Hepatocyte (in vitro differentiated cells): ENCODE results near the gene LRRC51. TPM values are rescaled to one million over a fixed set of nuclear protein-coding genes. Genes with fewer than 3 reads are reported as not detected.

Experiments used
- DNase-seq: peaks from one replicate; pipeline ENCODE4 v3.0.0-alpha.2; 2016; ENCODE audit warnings: low spot score
- H2AFZ ChIP-seq: fragments of 200-600 bp; sonication (generic); 2 replicates; pipeline ENCODE4 v1.6.0; 2016; ENCODE audit warnings: antibody characterized with exemption, mild to moderate bottlenecking
- H3K27ac ChIP-seq: fragments of 200-600 bp; sonication (generic); 2 replicates; pipeline ENCODE4 v1.5.1; 2016; ENCODE audit warnings: mild to moderate bottlenecking
- H3K27me3 ChIP-seq: fragments of 200-600 bp; sonication (generic); 2 replicates; pipeline ENCODE4 v1.6.1; 2016
- H3K36me3 ChIP-seq: fragments of 200-600 bp; sonication (generic); replicated peaks from 2 replicates; pipeline ENCODE4 v1.5.1; 2016; ENCODE audit warnings: low read depth; ENCODE audit not compliant: insufficient read depth
- H3K4me1 ChIP-seq: fragments of 200-600 bp; sonication (generic); 2 replicates; pipeline ENCODE4 v1.5.1; 2016; ENCODE audit warnings: mild to moderate bottlenecking, moderate library complexity; ENCODE audit not compliant: insufficient read depth
- H3K4me2 ChIP-seq: fragments of 200-600 bp; sonication (generic); 2 replicates; pipeline ENCODE4 v1.6.0; 2016
- H3K4me3 ChIP-seq: fragments of 200-600 bp; sonication (generic); 2 replicates; pipeline ENCODE4 v1.5.1; 2016; ENCODE audit warnings: mild to moderate bottlenecking
- H3K79me2 ChIP-seq: fragments of 200-600 bp; sonication (generic); 2 replicates; pipeline ENCODE4 v1.6.0; 2017; ENCODE audit warnings: mild to moderate bottlenecking
- H3K9me2 ChIP-seq: fragments of 200-600 bp; sonication (generic); replicated peaks from 2 replicates; pipeline ENCODE4 v1.6.0; 2017; ENCODE audit warnings: mild to moderate bottlenecking; ENCODE audit not compliant: insufficient read depth
- H3K9me3 ChIP-seq: fragments of 200-600 bp; sonication (generic); 2 replicates; pipeline ENCODE4 v1.5.1; 2016; ENCODE audit warnings: low read depth, mild to moderate bottlenecking
- H4K20me1 ChIP-seq: fragments of 200-600 bp; sonication (generic); 2 replicates; pipeline ENCODE4 v1.6.0; 2016; ENCODE audit warnings: mild to moderate bottlenecking; ENCODE audit not compliant: insufficient read depth, poor library complexity, severe bottlenecking
- EZH2 ChIP-seq: fragments of 200-600 bp; sonication (generic); IDR thresholded peaks from 2 replicates; pipeline ENCODE4 v1.6.1; 2016; ENCODE audit warnings: antibody characterized with exemption, mild to moderate bottlenecking, borderline replicate concordance
- EZH2phosphoT487 ChIP-seq: fragments of 200-600 bp; sonication (generic); IDR thresholded peaks from one replicate; pipeline ENCODE4 v1.6.1; 2018; ENCODE audit warnings: antibody characterized with exemption, mild to moderate bottlenecking, low read depth, moderate library complexity; ENCODE audit not compliant: unreplicated experiment, severe bottlenecking
- WGBS: methylation state at CpG from one replicate; pipeline ENCODE4 v1.1.6; 2016; ENCODE audit warnings: low lambda C conversion rate; ENCODE audit errors: missing lambda C conversion rate; 5-methylcytosine and 5-hydroxymethylcytosine counted together
- polyA plus RNA-seq: library from polyadenylated mRNA; unstranded; fragments of >200 nt; fragmentation: Nextera tagmentation; extraction: Ambion mirVana; gene quantifications from 2 replicates; pipeline ENCODE4 v1.2.1, GENCODE V29; 2016
- total RNA-seq: library from RNA; depleted of rRNA; stranded (reverse); fragments of >200 nt; gene quantifications from 2 replicates; pipeline ENCODE4 v1.2.3, GENCODE V29; 2014
- TF ChIP-seq, protein P1 (sequence below): fragments of 200-600 bp; sonication (generic); IDR thresholded peaks from 2 replicates; pipeline ENCODE4 v1.5.1; 2016; ENCODE audit warnings: antibody characterized with exemption, mild to moderate bottlenecking; ENCODE audit not compliant: poor library complexity

Gene LRRC51
- total and polyA plus RNA-seq, 2 experiments from 2014 or later = 2.1 to 3.7 TPM

DNA sequence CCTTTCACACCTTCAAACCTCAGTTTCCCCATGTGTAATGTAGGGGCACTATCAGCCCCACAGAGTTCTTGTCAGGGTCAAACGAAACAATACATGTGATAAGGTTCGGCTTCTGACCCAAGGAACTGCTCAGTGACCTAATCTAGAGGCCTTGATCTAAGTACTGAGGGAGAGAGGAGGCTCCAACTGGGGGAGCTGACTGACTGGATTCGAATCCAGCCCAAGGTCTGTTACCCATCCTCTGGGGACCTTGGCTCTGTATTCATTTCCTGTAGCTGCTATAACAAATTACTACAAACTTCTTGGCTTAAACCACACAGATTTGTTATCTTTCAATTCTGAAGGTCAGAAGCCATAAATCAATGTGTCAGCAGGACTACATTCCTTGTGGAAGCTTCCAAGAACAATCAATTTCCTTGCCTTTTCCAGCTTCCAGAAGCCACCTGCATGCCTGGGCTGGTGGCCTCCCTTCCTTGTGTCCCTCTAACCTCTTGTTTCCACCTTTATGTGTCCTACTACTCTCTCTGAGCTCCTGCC, 42.5 kb downstream of the LRRC51 start:
- TF ChIP-seq, protein P1, sequence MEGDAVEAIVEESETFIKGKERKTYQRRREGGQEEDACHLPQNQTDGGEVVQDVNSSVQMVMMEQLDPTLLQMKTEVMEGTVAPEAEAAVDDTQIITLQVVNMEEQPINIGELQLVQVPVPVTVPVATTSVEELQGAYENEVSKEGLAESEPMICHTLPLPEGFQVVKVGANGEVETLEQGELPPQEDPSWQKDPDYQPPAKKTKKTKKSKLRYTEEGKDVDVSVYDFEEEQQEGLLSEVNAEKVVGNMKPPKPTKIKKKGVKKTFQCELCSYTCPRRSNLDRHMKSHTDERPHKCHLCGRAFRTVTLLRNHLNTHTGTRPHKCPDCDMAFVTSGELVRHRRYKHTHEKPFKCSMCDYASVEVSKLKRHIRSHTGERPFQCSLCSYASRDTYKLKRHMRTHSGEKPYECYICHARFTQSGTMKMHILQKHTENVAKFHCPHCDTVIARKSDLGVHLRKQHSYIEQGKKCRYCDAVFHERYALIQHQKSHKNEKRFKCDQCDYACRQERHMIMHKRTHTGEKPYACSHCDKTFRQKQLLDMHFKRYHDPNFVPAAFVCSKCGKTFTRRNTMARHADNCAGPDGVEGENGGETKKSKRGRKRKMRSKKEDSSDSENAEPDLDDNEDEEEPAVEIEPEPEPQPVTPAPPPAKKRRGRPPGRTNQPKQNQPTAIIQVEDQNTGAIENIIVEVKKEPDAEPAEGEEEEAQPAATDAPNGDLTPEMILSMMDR = no peak
- TF ChIP-seq EZH2phosphoT487 (no peak), EZH2 (no peak)
- H3K79me2 ChIP-seq = no peaks in the 10 kb centered on the region
- no peak overlapping the region for H3K4me3 ChIP-seq
- H3K9me2 ChIP-seq = no peaks in the 10 kb centered on the region
- H3K36me3 ChIP-seq = no peaks in the 10 kb centered on the region
- no peak for DNase-seq
- 82% methylated on average over 3 of the region's 3 CpGs for WGBS
- peaks cover 4% of the 10 kb centered on the region for H3K4me1 ChIP-seq
- no peak overlapping the region for H3K4me2 ChIP-seq
- H4K20me1 ChIP-seq = no peaks in the 10 kb centered on the region
- no peaks in the 10 kb centered on the region for H3K9me3 ChIP-seq
- no peak overlapping the region for H3K27ac ChIP-seq
- no peaks in the 10 kb centered on the region for H3K27me3 ChIP-seq
- no peak overlapping the region for H2AFZ ChIP-seq

- no peaks in the 10 kb centered on the region for H3K27me3 ChIP-seq
- H3K4me2 ChIP-seq = no peak overlapping the region
- H3K4me3 ChIP-seq = no peak overlapping the region
- H3K9me3 ChIP-seq = no peaks in the 10 kb centered on the region
- no peaks in the 10 kb centered on the region for H3K36me3 ChIP-seq
- H3K27ac ChIP-seq = no peak overlapping the region
- DNase-seq = no peak
- no peaks in the 10 kb centered on the region for H3K79me2 ChIP-seq
- H2AFZ ChIP-seq = no peak overlapping the region
- H3K9me2 ChIP-seq = no peaks in the 10 kb centered on the region
- H3K4me1 ChIP-seq = peaks cover 4% of the 10 kb centered on the region
- WGBS = 95% methylated on average over 6 of the region's 6 CpGs
- TF ChIP-seq, protein P1 = no peak
- TF ChIP-seq EZH2 (no peak), EZH2phosphoT487 (no peak)
- no peaks in the 10 kb centered on the region for H4K20me1 ChIP-seq
These were observed 43.4 kb downstream of the LRRC51 start for GRCh38 chr11:72124046-72124445.

GRCh38 chr11:72125956-72126355, 45.3 kb downstream of the LRRC51 start:
- Histone ChIP-seq H3K4me3 (no peak overlapping the region), H3K9me3 (no peaks in the 10 kb centered on the region), H3K27ac (no peak overlapping the region), H3K9me2 (no peaks in the 10 kb centered on the region), H3K36me3 (no peaks in the 10 kb centered on the region), H3K27me3 (no peaks in the 10 kb centered on the region), H3K4me2 (no peak overlapping the region), H3K4me1 (peaks cover 4% of the 10 kb centered on the region), H3K79me2 (no peaks in the 10 kb centered on the region), H2AFZ (no peak overlapping the region), H4K20me1 (no peaks in the 10 kb centered on the region)
- TF ChIP-seq EZH2phosphoT487 = no peak
- WGBS = 88% methylated on average over 1 of the region's 1 CpG
- no peak for DNase-seq

DNA sequence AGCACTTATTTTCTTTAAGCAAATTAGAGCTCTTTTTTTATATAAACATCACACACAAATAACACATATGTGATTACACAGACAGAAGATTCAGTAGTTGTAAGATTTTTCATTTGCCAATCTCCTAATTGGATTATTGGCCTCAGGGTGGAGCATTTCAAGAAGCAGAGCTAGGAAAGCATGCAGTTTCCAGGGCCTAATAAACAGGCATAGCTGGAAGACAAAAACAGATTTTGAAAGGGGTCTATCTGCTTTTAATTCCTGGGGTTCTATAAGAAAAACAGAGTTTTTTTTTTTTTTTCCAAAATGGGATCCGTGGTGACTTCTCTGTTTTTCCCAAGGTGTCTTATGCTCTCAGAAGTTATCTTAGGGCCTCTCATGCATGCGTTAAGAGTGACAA, 47.3 kb downstream of the LRRC51 start:
- 51% methylated on average over 2 of the region's 2 CpGs for WGBS

More for the DNA sequence above, 47.3 kb downstream of the LRRC51 start:
- Histone ChIP-seq H3K27me3 (peaks cover 3% of the 10 kb centered on the region), H3K4me3 (no peak overlapping the region), H3K27ac (no peak overlapping the region), H3K9me3 (no peaks in the 10 kb centered on the region), H3K4me2 (no peak overlapping the region), H4K20me1 (no peaks in the 10 kb centered on the region), H3K79me2 (no peaks in the 10 kb centered on the region), H3K4me1 (peaks cover 2% of the 10 kb centered on the region), H3K9me2 (no peaks in the 10 kb centered on the region), H3K36me3 (no peaks in the 10 kb centered on the region), H2AFZ (no peak overlapping the region)
- no peak for DNase-seq
- TF ChIP-seq EZH2phosphoT487 (no peak), EZH2 (no peak)
- TF ChIP-seq, protein P1 = no peak
